Measurements from ENCODE around the gene YJU2.
"Not testable (repeated sequence)": the region's sequence is repeated elsewhere in the genome, so short reads cannot be mapped to it uniquely, and the experiment has no call there.

YJU2 gene

GRCh38 chr19:4272894-4273293 is 26.0 kb downstream of the YJU2 start:
- peaks cover 18% of the 10 kb centered on the region for H3K27me3 ChIP-seq (replicated peaks; ENCODE audit: insufficient read depth, low read length)
- H2AFZ ChIP-seq (ENCODE audit: low read length) = no peak overlapping the region
- no peaks in the 10 kb centered on the region for H3K4me1 ChIP-seq (ENCODE audit: low read length)
- H3F3A ChIP-seq (ENCODE audit: insufficient read depth, low read length) = no peaks in the 10 kb centered on the region
- no peak for DNase-seq
- TF ChIP-seq EZH2 (optimal IDR thresholded peaks at IDR 0.05; ENCODE audit: low read depth, low read length) (no peak), CTCF (IDR thresholded peaks at IDR 0.05; ENCODE audit: low read length) (no peak), EZH2phosphoT487 (IDR thresholded peaks at IDR 0.05; ENCODE audit: low read length) (no peak)
- H3K9me3 ChIP-seq (replicated peaks; ENCODE audit: insufficient read depth, low read length) = no peaks in the 10 kb centered on the region
- H3K4me2 ChIP-seq (ENCODE audit: low read depth, low read length) = no peak overlapping the region
- H3K4me3 ChIP-seq (ENCODE audit: low read length) = no peak overlapping the region
- H3K27ac ChIP-seq (ENCODE audit: low read length) = no peak overlapping the region
- H3K9ac ChIP-seq (ENCODE audit: low read length) = no peak overlapping the region
- 0 out of 2 replicates have a peak, but pooled peaks cover 5% of the 10 kb centered on the region for H3K36me3 ChIP-seq (replicated peaks; ENCODE audit: insufficient read depth, low read length)
- no peaks in the 10 kb centered on the region for H3K79me2 ChIP-seq (ENCODE audit: low read length)
- H4K20me1 ChIP-seq (ENCODE audit: insufficient read depth, low read length) = no peaks in the 10 kb centered on the region
- no peaks in the 10 kb centered on the region for H3K9me2 ChIP-seq (replicated peaks; ENCODE audit: insufficient read depth, low read length)

- not testable (repeated sequence) for H3K79me2 ChIP-seq (ENCODE audit: low read length); H3K9me3 ChIP-seq (replicated peaks; ENCODE audit: insufficient read depth, low read length); DNase-seq; H3K4me1 ChIP-seq (ENCODE audit: low read length); H3K9ac ChIP-seq (ENCODE audit: low read length); H3K4me2 ChIP-seq (ENCODE audit: low read depth, low read length); H2AFZ ChIP-seq (ENCODE audit: low read length); H3F3A ChIP-seq (ENCODE audit: insufficient read depth, low read length); H4K20me1 ChIP-seq (ENCODE audit: insufficient read depth, low read length); H3K27ac ChIP-seq (ENCODE audit: low read length); H3K36me3 ChIP-seq (replicated peaks; ENCODE audit: insufficient read depth, low read length); H3K9me2 ChIP-seq (replicated peaks; ENCODE audit: insufficient read depth, low read length); H3K4me3 ChIP-seq (ENCODE audit: low read length)
- H3K27me3 ChIP-seq (replicated peaks; ENCODE audit: insufficient read depth, low read length) = peaks cover 32% of the 10 kb centered on the region
Observed at GRCh38 chr19:4274321-4274686, 27.4 kb downstream of the YJU2 start.

GRCh38 chr19:4277191-4277696 is 30.4 kb downstream of the YJU2 start:
- Histone ChIP-seq H3F3A (ENCODE audit: insufficient read depth, low read length) (no peaks in the 10 kb centered on the region), H3K27me3 (replicated peaks; ENCODE audit: insufficient read depth, low read length) (peaks cover 60% of the 10 kb centered on the region), H3K27ac (ENCODE audit: low read length) (no peak overlapping the region), H3K79me2 (ENCODE audit: low read length) (no peaks in the 10 kb centered on the region), H2AFZ (ENCODE audit: low read length) (no peak overlapping the region), H3K4me3 (ENCODE audit: low read length) (no peak overlapping the region), H3K36me3 (replicated peaks; ENCODE audit: insufficient read depth, low read length) (no peaks in the 10 kb centered on the region), H3K4me2 (ENCODE audit: low read depth, low read length) (no peak overlapping the region), H3K9me3 (replicated peaks; ENCODE audit: insufficient read depth, low read length) (no peaks in the 10 kb centered on the region), H3K9me2 (replicated peaks; ENCODE audit: insufficient read depth, low read length) (no peaks in the 10 kb centered on the region), H3K4me1 (ENCODE audit: low read length) (no peaks in the 10 kb centered on the region), H3K9ac (ENCODE audit: low read length) (no peak overlapping the region), H4K20me1 (ENCODE audit: insufficient read depth, low read length) (no peaks in the 10 kb centered on the region)
- no peak for TF ChIP-seq EZH2phosphoT487 (IDR thresholded peaks at IDR 0.05; ENCODE audit: low read length)
- TF ChIP-seq EZH2 (optimal IDR thresholded peaks at IDR 0.05; ENCODE audit: low read depth, low read length) = no peak
- no peak for TF ChIP-seq CTCF (IDR thresholded peaks at IDR 0.05; ENCODE audit: low read length)
- DNase-seq = no peak

GRCh38 chr19:4278010-4278409 is 31.1 kb downstream of the YJU2 start:
- Histone ChIP-seq H3K4me3 (ENCODE audit: low read length) (no peak overlapping the region), H3K4me2 (ENCODE audit: low read depth, low read length) (no peak overlapping the region), H3K9ac (ENCODE audit: low read length) (no peak overlapping the region), H2AFZ (ENCODE audit: low read length) (no peak overlapping the region), H3K9me3 (replicated peaks; ENCODE audit: insufficient read depth, low read length) (no peaks in the 10 kb centered on the region), H3K27ac (ENCODE audit: low read length) (no peak overlapping the region), H4K20me1 (ENCODE audit: insufficient read depth, low read length) (no peaks in the 10 kb centered on the region), H3K79me2 (ENCODE audit: low read length) (no peaks in the 10 kb centered on the region), H3F3A (ENCODE audit: insufficient read depth, low read length) (no peaks in the 10 kb centered on the region), H3K36me3 (replicated peaks; ENCODE audit: insufficient read depth, low read length) (no peaks in the 10 kb centered on the region), H3K27me3 (replicated peaks; ENCODE audit: insufficient read depth, low read length) (peaks cover 67% of the 10 kb centered on the region), H3K4me1 (ENCODE audit: low read length) (no peaks in the 10 kb centered on the region), H3K9me2 (replicated peaks; ENCODE audit: insufficient read depth, low read length) (no peaks in the 10 kb centered on the region)
- TF ChIP-seq CTCF (IDR thresholded peaks at IDR 0.05; ENCODE audit: low read length) (no peak), EZH2 (optimal IDR thresholded peaks at IDR 0.05; ENCODE audit: low read depth, low read length) (no peak), EZH2phosphoT487 (IDR thresholded peaks at IDR 0.05; ENCODE audit: low read length) (no peak)
- no peak for DNase-seq
